Measurements from ENCODE around the gene SPAG16.
"Not testable (repeated sequence)": the region's sequence is repeated elsewhere in the genome, so short reads cannot be mapped to it uniquely, and the experiment has no call there.

SPAG16 gene

DNA sequence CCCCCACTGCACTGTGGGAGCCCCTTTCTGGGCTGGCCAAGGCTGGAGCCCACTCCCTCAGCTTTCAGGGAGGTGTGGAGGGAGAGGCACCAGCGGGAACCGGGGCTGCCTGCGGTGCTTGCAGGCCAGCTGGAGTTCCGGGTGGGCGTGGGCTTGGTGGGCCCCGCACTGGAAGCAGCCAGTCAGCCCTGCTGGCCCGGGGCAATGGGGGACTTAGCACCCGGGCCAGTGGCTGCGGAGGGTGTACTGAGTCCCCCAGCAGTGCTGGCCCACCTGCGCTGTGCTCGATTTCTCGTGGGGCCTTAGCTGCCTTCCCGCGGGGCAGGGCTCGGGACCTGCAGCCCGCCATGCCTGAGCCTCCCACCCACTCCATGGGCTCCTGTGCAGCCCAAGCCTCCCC is 434.1 kb downstream of the SPAG16 start:
- DNase-seq = not testable (repeated sequence)

- no peak for DNase-seq
These were observed 438.3 kb downstream of the SPAG16 start for GRCh38 chr2:213722565-213722964.

- no peak for DNase-seq
These were observed 438.8 kb downstream of the SPAG16 start for GRCh38 chr2:213723041-213723560.

GRCh38 chr2:213723707-213724106 is 439.4 kb downstream of the SPAG16 start:
- DNase-seq = no peak

GRCh38 chr2:213726101-213726500 is 441.8 kb downstream of the SPAG16 start:
- DNase-seq = no peak

- no peak for DNase-seq
These were observed 449.6 kb downstream of the SPAG16 start for GRCh38 chr2:213733893-213734292.

DNA sequence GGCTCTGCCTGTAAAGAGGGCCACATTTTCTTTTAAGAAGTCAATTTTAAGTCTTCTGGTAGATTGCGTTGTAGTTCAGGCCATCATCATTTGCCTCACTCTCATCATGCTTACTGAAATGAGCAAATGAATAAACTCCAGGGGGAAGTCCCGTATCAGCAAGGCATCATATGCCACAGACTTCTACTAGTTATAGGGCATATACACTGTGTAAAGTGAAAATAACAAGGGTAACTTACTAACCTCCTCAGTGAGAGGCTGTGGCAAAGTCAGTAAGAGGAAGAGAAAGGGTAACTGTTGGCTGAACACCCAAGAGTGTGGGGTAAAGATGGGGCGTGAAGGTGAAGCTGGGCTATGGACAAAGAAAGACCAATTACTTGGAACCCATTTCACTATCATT is 456.2 kb downstream of the SPAG16 start:
- DNase-seq = no peak

- no peak for DNase-seq
These were observed 467.2 kb downstream of the SPAG16 start for GRCh38 chr2:213751446-213751845.

DNA sequence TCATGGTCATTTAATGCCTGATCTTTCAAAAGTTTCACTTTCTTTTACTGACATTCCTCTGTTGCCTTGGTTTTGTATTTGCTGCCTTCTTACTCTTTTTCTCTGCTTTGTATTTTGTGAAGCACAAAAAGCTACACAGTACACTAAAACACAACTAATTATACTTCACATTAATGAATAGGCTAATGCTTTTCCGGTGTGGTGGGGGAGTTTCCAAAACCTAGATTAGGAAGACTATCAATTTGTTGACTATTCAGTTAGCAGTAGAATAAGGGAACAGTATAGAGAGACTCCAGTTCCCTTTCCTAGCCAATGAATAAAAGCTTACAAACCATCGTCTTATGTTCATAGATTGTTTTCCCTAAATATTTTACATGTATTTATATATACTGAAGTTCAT is 468.3 kb downstream of the SPAG16 start:
- no peak for DNase-seq

DNA sequence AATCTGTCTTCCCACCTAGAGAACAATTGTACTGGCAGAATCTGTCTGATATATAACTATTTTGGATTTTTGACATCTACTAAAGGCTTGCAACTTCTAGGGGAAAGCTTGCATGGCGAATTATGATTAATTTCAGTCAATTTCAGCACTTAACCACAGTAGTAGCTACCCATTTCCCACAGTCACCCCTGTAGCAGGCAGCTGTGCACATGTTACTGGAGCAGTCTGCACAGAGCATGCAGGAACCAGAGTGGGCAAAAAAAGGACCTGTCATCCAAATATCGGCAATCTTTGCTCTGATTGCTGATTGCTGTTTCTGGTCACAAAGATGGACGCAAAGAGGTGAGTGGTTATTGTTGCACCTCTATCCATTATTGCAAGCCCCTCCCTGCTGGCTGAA is 473.3 kb downstream of the SPAG16 start:
- DNase-seq = no peak

DNA sequence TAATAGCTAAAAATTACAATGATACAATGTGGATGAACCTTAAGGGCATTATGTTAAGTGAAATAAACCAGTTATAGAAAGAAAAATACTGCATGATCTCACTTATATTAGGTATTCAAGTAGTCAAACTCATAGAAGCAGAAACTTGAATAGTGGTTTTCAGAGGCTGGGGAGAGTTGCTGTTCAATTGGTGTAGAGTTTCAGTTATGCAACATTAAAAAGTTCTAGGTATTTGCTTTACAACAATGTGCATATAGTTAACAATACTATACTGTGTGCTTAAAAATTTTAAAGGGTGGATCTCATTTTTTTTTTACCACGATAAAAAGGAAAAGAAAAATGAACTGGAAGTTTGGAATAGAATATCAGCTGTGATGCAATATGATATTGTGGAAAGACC is 479.1 kb downstream of the SPAG16 start:
- no peak for DNase-seq

DNA sequence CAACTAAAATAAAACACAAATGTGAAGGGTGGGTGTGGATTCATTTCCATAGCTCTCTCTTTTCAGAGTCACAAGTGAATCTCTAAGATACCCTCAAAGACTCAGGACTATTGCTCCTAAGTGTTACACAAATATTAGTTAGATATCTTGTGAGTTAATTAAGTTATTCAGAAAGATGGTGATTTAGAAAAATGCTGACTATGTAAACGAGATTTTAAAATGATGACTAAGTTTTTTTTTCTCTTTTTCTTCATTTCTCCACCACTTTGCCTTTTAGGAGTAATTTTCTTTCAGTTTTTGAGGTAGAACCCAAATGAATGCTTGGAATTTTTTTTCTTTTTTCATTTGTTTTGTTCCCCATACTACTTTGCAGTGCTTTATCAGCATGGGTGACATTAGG is 479.7 kb downstream of the SPAG16 start:
- DNase-seq = no peak

GRCh38 chr2:213764849-213765248 is 480.6 kb downstream of the SPAG16 start:
- no peak for DNase-seq

- DNase-seq = no peak
These were observed 481.8 kb downstream of the SPAG16 start for GRCh38 chr2:213766062-213766461.

- DNase-seq = no peak
These were observed 482.2 kb downstream of the SPAG16 start for GRCh38 chr2:213766465-213766901.

DNA sequence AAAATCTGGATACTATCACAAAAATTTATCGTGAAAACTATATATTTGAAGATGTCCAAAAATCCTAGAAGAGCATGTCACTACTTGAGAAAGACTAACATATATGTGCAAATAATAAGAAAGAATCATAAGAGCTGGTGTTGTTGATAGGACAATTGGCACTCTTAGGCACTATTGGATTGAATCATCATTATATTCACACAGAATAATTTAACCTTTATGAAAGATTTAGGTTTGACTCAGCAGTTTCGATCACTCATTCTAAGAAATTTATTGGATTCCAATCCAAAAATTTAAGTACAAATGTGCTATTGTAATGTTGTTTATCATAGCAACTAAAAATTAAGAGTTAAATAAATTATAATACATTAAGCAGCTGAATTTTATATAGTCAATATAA is 503.6 kb downstream of the SPAG16 start:
- DNase-seq = no peak

DNA sequence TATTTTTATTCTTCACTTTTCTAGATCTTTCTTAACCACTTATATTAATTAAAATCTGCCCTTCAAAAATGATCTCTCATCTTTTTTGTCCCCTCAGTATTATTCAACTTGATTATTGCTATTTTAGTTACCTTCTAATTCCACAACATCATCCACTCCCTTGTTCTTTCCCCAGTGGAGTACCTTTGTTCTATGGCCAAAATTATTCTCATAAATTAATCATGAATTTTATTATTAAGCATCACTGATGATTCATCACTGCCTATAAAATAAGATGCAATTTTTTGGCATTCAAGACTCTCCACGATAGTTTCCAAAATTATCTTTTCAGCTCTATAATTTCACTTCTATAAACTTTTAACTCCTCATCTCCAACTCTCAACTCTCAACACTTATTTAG is 505.7 kb downstream of the SPAG16 start:
- DNase-seq = no peak

DNA sequence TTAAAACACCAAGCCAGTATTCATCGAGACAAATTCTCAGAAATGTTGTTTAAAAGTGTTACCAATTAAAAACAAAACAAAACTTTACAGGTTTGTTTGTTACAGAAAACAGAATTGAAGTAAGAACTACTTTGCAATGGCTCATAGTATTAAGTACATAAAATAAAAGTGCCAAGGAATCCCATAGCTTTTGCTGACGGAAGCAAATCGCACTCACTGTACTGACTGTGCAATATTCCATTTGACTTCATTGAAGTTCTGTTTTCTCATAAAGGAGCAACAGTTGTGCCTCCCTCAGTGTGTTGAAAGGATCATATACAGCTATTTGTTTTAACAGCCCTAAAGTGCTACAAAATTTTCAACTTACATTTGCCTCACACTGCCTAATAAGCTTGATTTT is 507.8 kb downstream of the SPAG16 start:
- no peak for DNase-seq

DNA sequence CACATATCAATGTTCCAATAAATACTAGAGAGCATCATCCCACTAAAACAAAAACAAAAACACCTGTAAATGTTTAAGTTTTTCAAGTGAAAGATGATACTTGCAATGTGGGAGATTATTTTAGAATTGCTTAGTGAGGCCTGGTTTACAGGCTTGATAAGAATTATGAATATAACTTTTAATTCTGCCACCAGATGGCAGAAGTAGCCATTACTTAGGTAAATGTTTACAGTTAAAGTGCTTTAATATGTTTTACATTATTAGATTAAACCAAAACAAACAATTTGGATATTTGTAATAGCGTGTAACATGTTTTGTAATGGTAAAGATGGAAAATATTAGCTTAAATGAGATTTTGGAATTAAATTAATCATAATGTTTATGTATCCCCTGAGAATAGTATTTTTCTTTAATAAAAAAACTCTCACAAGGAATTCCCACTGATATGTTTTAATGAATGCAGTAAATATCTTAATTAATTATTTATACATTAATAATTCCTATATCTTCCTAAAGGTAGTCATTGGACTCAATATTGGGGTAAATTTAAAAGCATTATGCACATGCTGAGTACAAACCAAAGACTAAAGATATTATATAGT is 522.0 kb downstream of the SPAG16 start:
- DNase-seq = no peak

DNA sequence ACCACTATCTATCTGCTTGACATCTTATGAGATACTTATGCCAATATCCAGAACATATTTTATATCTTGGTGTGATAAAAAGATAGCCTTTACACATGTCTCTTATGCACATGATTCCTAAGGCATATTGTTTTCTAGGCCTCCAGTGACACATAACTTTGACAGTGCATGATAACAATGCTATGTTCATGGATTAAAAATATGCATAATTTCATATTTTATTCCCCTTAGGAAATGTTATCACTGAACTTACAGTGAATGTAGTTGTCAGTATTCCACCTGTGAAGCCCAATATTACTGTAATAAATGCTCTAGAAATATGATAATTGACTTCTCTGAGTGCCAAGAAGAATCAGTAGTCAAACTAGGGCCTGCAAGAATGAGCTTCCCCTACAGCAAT is 532.3 kb downstream of the SPAG16 start:
- no peak for DNase-seq

- no peak for DNase-seq
These were observed 534.2 kb downstream of the SPAG16 start for GRCh38 chr2:213818436-213818835.

DNA sequence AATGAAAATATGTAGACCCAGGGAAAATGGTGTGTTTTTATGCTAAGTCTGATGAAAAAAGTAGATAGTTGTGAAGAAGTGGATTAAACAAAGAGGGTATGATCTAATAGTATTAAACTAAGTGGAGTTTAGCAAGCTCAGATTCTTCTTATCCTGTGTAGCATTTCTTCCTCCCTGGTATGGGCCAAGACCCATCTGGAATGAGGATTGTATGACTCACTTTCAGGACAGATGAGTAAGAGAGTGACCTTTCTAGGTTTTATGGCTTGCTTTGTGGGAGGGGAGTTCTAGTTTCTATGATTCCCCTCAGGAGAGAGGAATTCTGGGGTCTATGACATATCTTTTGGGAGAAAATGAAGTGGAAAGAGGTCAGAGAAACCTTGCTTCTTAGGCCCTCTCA is 550.1 kb downstream of the SPAG16 start:
- no peak for DNase-seq

- DNase-seq = no peak
These were observed 550.5 kb downstream of the SPAG16 start for GRCh38 chr2:213834746-213835145.

- no peak for DNase-seq
These were observed 562.6 kb downstream of the SPAG16 start for GRCh38 chr2:213846856-213847255.

- no peak for DNase-seq
These were observed 563.1 kb downstream of the SPAG16 start for GRCh38 chr2:213847316-213847715.

Measured in KG1 (cell line).